Prostate gland (tissue), 2 donors: ENCODE measurements around the gene PTN.

Source experiments
- POLR2A ChIP-seq: fragments of 450-650 bp; IDR thresholded peaks from one replicate; pipeline ENCODE4 v1.6.1; 2016; ENCODE audit warnings: antibody characterized with exemption, mild to moderate bottlenecking
- POLR2AphosphoS5 ChIP-seq: sonication (generic); formaldehyde crosslinking; IDR thresholded peaks from one replicate; pipeline ENCODE4 v1.6.1; 2017; ENCODE audit warnings: antibody characterized with exemption
- TF ChIP-seq, protein P1 (sequence below), 4 experiments: fragments of 200-600 bp in 2 of 4; fragments of 450-650 bp in 2 of 4; sonication (generic) in 2 of 4; IDR thresholded peaks; 1 replicate in 3 of 4; 2 replicates in 1 of 4; pipeline ENCODE4 v1.5.1; 2016 to 2019; ENCODE audit warnings: antibody characterized with exemption in 4 of 4, mild to moderate bottlenecking in 2 of 4, moderate library complexity in 2 of 4

- TF ChIP-seq, protein P1, sequence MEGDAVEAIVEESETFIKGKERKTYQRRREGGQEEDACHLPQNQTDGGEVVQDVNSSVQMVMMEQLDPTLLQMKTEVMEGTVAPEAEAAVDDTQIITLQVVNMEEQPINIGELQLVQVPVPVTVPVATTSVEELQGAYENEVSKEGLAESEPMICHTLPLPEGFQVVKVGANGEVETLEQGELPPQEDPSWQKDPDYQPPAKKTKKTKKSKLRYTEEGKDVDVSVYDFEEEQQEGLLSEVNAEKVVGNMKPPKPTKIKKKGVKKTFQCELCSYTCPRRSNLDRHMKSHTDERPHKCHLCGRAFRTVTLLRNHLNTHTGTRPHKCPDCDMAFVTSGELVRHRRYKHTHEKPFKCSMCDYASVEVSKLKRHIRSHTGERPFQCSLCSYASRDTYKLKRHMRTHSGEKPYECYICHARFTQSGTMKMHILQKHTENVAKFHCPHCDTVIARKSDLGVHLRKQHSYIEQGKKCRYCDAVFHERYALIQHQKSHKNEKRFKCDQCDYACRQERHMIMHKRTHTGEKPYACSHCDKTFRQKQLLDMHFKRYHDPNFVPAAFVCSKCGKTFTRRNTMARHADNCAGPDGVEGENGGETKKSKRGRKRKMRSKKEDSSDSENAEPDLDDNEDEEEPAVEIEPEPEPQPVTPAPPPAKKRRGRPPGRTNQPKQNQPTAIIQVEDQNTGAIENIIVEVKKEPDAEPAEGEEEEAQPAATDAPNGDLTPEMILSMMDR (IDR thresholded peaks at IDR 0.05): no peak
- TF ChIP-seq POLR2A: no peak
- TF ChIP-seq POLR2AphosphoS5: no peak
Measured at GRCh38 chr7:137276189-137276588, 67.3 kb downstream of the PTN start.
